K562 (cell line): ENCODE results near the gene HOXC4.

ENCODE experiments used
- CAMTA2 ChIP-seq: fragments of 250-450 bp; sonication (Bioruptor Pico); conservative IDR thresholded peaks from 2 replicates; pipeline ENCODE4 v1.5.1; 2022
- E2F6 ChIP-seq, 2 experiments: IDR thresholded peaks; 2 replicates each; pipeline ENCODE4 v1.6.1; 2011; ENCODE audit warnings: borderline replicate concordance in 1 of 2, control low read depth in 1 of 2, low read depth in 1 of 2, low read length in 1 of 2, mild to moderate bottlenecking in 1 of 2, mixed read lengths in 1 of 2, moderate library complexity in 1 of 2; ENCODE audit not compliant: insufficient read depth in 1 of 2, insufficient read length in 1 of 2, poor library complexity in 1 of 2, severe bottlenecking in 1 of 2; ENCODE audit errors: extremely low read depth in 1 of 2
- FOXM1 ChIP-seq, 2 experiments: fragments of 450-650 bp in 1 of 2; sonication (generic) in 1 of 2; formaldehyde crosslinking in 1 of 2; IDR thresholded peaks; 2 replicates each; pipeline versions ENCODE4 v1.6.1 to v1.9.0; 2017 to 2022; ENCODE audit warnings: low read depth in 2 of 2, mild to moderate bottlenecking in 2 of 2, missing genetic modification reagents in 1 of 2, moderate library complexity in 1 of 2
- LARP7 ChIP-seq: fragments of 450-650 bp; IDR thresholded peaks from 2 replicates; pipeline ENCODE4 v1.6.1; 2016
- MAX ChIP-seq: sonication (generic); formaldehyde crosslinking; IDR thresholded peaks from 2 replicates; pipeline ENCODE4 v1.9.0; 2022; ENCODE audit warnings: mild to moderate bottlenecking, missing genetic modification reagents
- NFYB ChIP-seq: IDR thresholded peaks from 2 replicates; pipeline ENCODE4 v1.6.1; 2011; ENCODE audit warnings: mild to moderate bottlenecking, moderate library complexity; ENCODE audit not compliant: insufficient read length; ENCODE audit errors: extremely low read depth
- PHB ChIP-seq: fragments of 250-450 bp; sonication (Bioruptor Pico); IDR thresholded peaks from 2 replicates; pipeline ENCODE4 v1.5.0; 2021
- RBM14 ChIP-seq: fragments of 200-400 bp; formaldehyde crosslinking; IDR thresholded peaks from 2 replicates; pipeline ENCODE4 v1.6.1; 2018; ENCODE audit warnings: low read depth, mild to moderate bottlenecking, low read length, moderate library complexity, borderline replicate concordance; ENCODE audit not compliant: insufficient read depth
- TF ChIP-seq, protein P1 (sequence below), 3 experiments: IDR thresholded peaks in 2 of 3; conservative IDR thresholded peaks in 1 of 3; 2 replicates each; pipeline ENCODE4 v1.5.1; 2011 to 2012; ENCODE audit warnings: low read length in 3 of 3, mild to moderate bottlenecking in 3 of 3, control low read depth in 2 of 3, improper control_type of control experiment in 1 of 3, inconsistent platforms in 1 of 3, low read depth in 1 of 3, mixed read lengths in 1 of 3, moderate library complexity in 1 of 3; ENCODE audit not compliant: insufficient read depth in 2 of 3
- TF ChIP-seq, protein P2 (sequence below): sonication (generic); formaldehyde crosslinking; IDR thresholded peaks from 2 replicates; pipeline ENCODE4 v1.8.1; 2022; ENCODE audit warnings: missing genetic modification reagents

GRCh38 chr12:54033980-54034784, 19.5 kb upstream of the HOXC4 start:
- TF ChIP-seq FOXM1 (IDR thresholded peaks at IDR 0.05; ENCODE audit: low read depth): no peak
- TF ChIP-seq FOXM1 (CRISPR knock-in tag; IDR thresholded peaks at IDR 0.05; ENCODE audit: low read depth): no peak
- no peak for TF ChIP-seq PHB (CRISPR knock-in tag)
- no peak for TF ChIP-seq LARP7
- TF ChIP-seq CAMTA2 (CRISPR knock-in tag): no peak
- TF ChIP-seq, protein P1, sequence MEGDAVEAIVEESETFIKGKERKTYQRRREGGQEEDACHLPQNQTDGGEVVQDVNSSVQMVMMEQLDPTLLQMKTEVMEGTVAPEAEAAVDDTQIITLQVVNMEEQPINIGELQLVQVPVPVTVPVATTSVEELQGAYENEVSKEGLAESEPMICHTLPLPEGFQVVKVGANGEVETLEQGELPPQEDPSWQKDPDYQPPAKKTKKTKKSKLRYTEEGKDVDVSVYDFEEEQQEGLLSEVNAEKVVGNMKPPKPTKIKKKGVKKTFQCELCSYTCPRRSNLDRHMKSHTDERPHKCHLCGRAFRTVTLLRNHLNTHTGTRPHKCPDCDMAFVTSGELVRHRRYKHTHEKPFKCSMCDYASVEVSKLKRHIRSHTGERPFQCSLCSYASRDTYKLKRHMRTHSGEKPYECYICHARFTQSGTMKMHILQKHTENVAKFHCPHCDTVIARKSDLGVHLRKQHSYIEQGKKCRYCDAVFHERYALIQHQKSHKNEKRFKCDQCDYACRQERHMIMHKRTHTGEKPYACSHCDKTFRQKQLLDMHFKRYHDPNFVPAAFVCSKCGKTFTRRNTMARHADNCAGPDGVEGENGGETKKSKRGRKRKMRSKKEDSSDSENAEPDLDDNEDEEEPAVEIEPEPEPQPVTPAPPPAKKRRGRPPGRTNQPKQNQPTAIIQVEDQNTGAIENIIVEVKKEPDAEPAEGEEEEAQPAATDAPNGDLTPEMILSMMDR (IDR thresholded peaks at IDR 0.05 in 2 of 3, conservative IDR thresholded peaks at IDR 0.05 in 1 of 3; ENCODE audit: insufficient read depth in 2 of 3, low read depth in 1 of 3, low read length in 3 of 3): no peak
- TF ChIP-seq, protein P2, sequence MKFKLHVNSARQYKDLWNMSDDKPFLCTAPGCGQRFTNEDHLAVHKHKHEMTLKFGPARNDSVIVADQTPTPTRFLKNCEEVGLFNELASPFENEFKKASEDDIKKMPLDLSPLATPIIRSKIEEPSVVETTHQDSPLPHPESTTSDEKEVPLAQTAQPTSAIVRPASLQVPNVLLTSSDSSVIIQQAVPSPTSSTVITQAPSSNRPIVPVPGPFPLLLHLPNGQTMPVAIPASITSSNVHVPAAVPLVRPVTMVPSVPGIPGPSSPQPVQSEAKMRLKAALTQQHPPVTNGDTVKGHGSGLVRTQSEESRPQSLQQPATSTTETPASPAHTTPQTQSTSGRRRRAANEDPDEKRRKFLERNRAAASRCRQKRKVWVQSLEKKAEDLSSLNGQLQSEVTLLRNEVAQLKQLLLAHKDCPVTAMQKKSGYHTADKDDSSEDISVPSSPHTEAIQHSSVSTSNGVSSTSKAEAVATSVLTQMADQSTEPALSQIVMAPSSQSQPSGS (CRISPR knock-in tag): no peak
- no peak for TF ChIP-seq E2F6 (IDR thresholded peaks at IDR 0.05; ENCODE audit: borderline replicate concordance in 1 of 2, extremely low read depth in 1 of 2, insufficient read depth in 1 of 2, insufficient read length in 1 of 2, low read depth in 1 of 2, low read length in 1 of 2, poor library complexity in 1 of 2, severe bottlenecking in 1 of 2)
- TF ChIP-seq NFYB: no peak
- no peak for TF ChIP-seq MAX (CRISPR knock-in tag)
- TF ChIP-seq RBM14: no peak
